Skeletal muscle cell (primary cell): Measurements from ENCODE around the gene CROT.

ENCODE experiments used
- DNase-seq: peaks from one replicate; pipeline ENCODE4 v3.0.0-alpha.2; 2010; ENCODE audit warnings: low read depth
- H3K4me3 ChIP-seq: 2 replicates; pipeline ENCODE4 v1.5.1; 2011; ENCODE audit warnings: low read depth, mild to moderate bottlenecking, control low read depth, low read length, moderate library complexity

CROT gene

GRCh38 chr7:87398446-87398845, 53.0 kb downstream of the CROT start:
- peak; percentile 35 for DNase-seq

GRCh38 chr7:87404674-87405073, 59.2 kb downstream of the CROT start:
- H3K4me3 ChIP-seq, result no peak overlapping the region
- DNase-seq, result no peak

More at GRCh38 chr7:87398446-87398845, 53.0 kb downstream of the CROT start:
- H3K4me3 ChIP-seq, result no peak overlapping the region

GRCh38 chr7:87411186-87411585, 65.7 kb downstream of the CROT start:
- no peak for DNase-seq
- no peak overlapping the region for H3K4me3 ChIP-seq

GRCh38 chr7:87413029-87413428, 67.6 kb downstream of the CROT start:
- no peak overlapping the region for H3K4me3 ChIP-seq
- DNase-seq, result no peak

GRCh38 chr7:87413951-87414793, 68.7 kb downstream of the CROT start:
- DNase-seq, result no peak

GRCh38 chr7:87414794-87415188, 69.3 kb downstream of the CROT start:
- no peak for DNase-seq
- no peak overlapping the region for H3K4me3 ChIP-seq

More at GRCh38 chr7:87413951-87414793, 68.7 kb downstream of the CROT start:
- no peak overlapping the region for H3K4me3 ChIP-seq

- DNase-seq, result no peak
Observed at GRCh38 chr7:87416682-87417587, 71.5 kb downstream of the CROT start.

GRCh38 chr7:87420173-87420572, 74.7 kb downstream of the CROT start:
- no peak overlapping the region for H3K4me3 ChIP-seq
- no peak for DNase-seq

More at GRCh38 chr7:87416682-87417587, 71.5 kb downstream of the CROT start:
- no peak overlapping the region for H3K4me3 ChIP-seq

- no peak overlapping the region for H3K4me3 ChIP-seq
Observed at GRCh38 chr7:87424075-87424474, 78.6 kb downstream of the CROT start.

GRCh38 chr7:87426160-87426559, 80.7 kb downstream of the CROT start:
- DNase-seq, result no peak
- H3K4me3 ChIP-seq, result no peak overlapping the region

More at GRCh38 chr7:87424075-87424474, 78.6 kb downstream of the CROT start:
- DNase-seq, result no peak

GRCh38 chr7:87427288-87427687, 81.8 kb downstream of the CROT start:
- no peak overlapping the region for H3K4me3 ChIP-seq
- DNase-seq, result no peak

- no peak for DNase-seq
- H3K4me3 ChIP-seq, result no peak overlapping the region
Observed at GRCh38 chr7:87432536-87432935, 87.1 kb downstream of the CROT start.

GRCh38 chr7:87435546-87435945, 90.1 kb downstream of the CROT start:
- no peak overlapping the region for H3K4me3 ChIP-seq
- no peak for DNase-seq

- no peak for DNase-seq
- H3K4me3 ChIP-seq, result no peak overlapping the region
Observed at GRCh38 chr7:87445897-87446296, 100.4 kb downstream of the CROT start.

- no peak for DNase-seq
- H3K4me3 ChIP-seq, result no peak overlapping the region
Observed at GRCh38 chr7:87447116-87447635, 101.7 kb downstream of the CROT start.

GRCh38 chr7:87448388-87448787, 102.9 kb downstream of the CROT start:
- no peak overlapping the region for H3K4me3 ChIP-seq

More at GRCh38 chr7:87448388-87448787, 102.9 kb downstream of the CROT start:
- DNase-seq, result no peak
